Tibial artery (tissue), 4 donors: ENCODE results near the gene SGIP1.
"Not testable (repeated sequence)": the region's sequence is repeated elsewhere in the genome, so short reads cannot be mapped to it uniquely, and the experiment has no call there.

Experiments used
- DNase-seq, 2 donors: peaks; one replicate each; pipeline ENCODE4 v3.0.0-alpha.2; 2019
- H3K27ac ChIP-seq, 2 donors: fragments of 200-600 bp; sonication (generic) in 1 of 2; 1 replicate in 1 of 2; 2 replicates in 1 of 2; pipeline ENCODE4 v1.5.1; 2018 to 2019; ENCODE audit warnings: mild to moderate bottlenecking in 1 of 2
- H3K27me3 ChIP-seq, 2 donors: fragments of 200-600 bp; sonication (generic) in 1 of 2; one replicate each; pipeline versions ENCODE4 v1.5.1 to v1.6.0; 2016 to 2019
- H3K36me3 ChIP-seq, 3 donors: fragments of 200-600 bp; sonication (generic) in 2 of 3; one replicate each; pipeline ENCODE4 v1.5.1; 2016 to 2019; ENCODE audit warnings: mild to moderate bottlenecking in 2 of 3
- H3K4me1 ChIP-seq, 4 donors: fragments of 200-600 bp; sonication (generic) in 2 of 4; 1 replicate in 3 of 4; 2 replicates in 1 of 4; pipeline ENCODE4 v1.5.1; 2016 to 2019
- H3K4me3 ChIP-seq, 2 donors: fragments of 200-600 bp; sonication (generic) in 1 of 2; 1 replicate in 1 of 2; 2 replicates in 1 of 2; pipeline ENCODE4 v1.5.1; 2018 to 2019; ENCODE audit warnings: mild to moderate bottlenecking in 2 of 2
- H3K9me3 ChIP-seq, 3 donors: fragments of 200-600 bp; sonication (generic) in 1 of 3; one replicate each; pipeline ENCODE4 v1.5.1; 2016 to 2019
- CTCF ChIP-seq, 2 experiments: fragments of 200-600 bp in 1 of 2; fragments of 450-650 bp in 1 of 2; IDR thresholded peaks; one replicate each; pipeline ENCODE4 v1.5.1; 2017 to 2019; ENCODE audit warnings: antibody characterized with exemption in 2 of 2, mild to moderate bottlenecking in 1 of 2, moderate library complexity in 1 of 2
- intact Hi-C: fragments of 100-400 bp; cut with DNase I; formaldehyde crosslinking; loops from one replicate; pipeline ENCODE4 v1.15.0; 2023; ENCODE audit warnings: low total_unique reads

Gene SGIP1

GRCh38 chr1:66583021-66583420 lies 49.1 kb downstream of the SGIP1 start:
- DNase-seq: no peak
- Histone ChIP-seq H3K4me3 (no peak overlapping the region), H3K27me3 (no peaks in the 10 kb centered on the region), H3K4me1 (peaks cover 0 to 28% (median 6%) of the 10 kb centered on the region in 4 donors), H3K36me3 (no peaks in the 10 kb centered on the region), H3K27ac (no peak overlapping the region), H3K9me3 (no peaks in the 10 kb centered on the region)
- intact Hi-C loops: no loop called here
- TF ChIP-seq CTCF (IDR thresholded peaks at IDR 0.05): no peak

GRCh38 chr1:66585002-66585401 lies 51.0 kb downstream of the SGIP1 start:
- Histone ChIP-seq H3K36me3 (no peaks in the 10 kb centered on the region), H3K4me3 (no peak overlapping the region), H3K4me1 (peaks cover 0 to 26% (median 8%) of the 10 kb centered on the region in 4 donors), H3K9me3 (no peaks in the 10 kb centered on the region), H3K27me3 (no peaks in the 10 kb centered on the region), H3K27ac (no peak overlapping the region)
- no peak for DNase-seq
- intact Hi-C loops: no loop called here
- TF ChIP-seq CTCF (IDR thresholded peaks at IDR 0.05): no peak

GRCh38 chr1:66589326-66589725 lies 55.4 kb downstream of the SGIP1 start:
- intact Hi-C loops: no loop called here

GRCh38 chr1:66592106-66592507 lies 58.2 kb downstream of the SGIP1 start:
- H3K27me3 ChIP-seq, intact Hi-C loops, H3K9me3 ChIP-seq, DNase-seq, H3K4me3 ChIP-seq, H3K27ac ChIP-seq: not testable (repeated sequence)
- H3K4me1 ChIP-seq: peaks cover 0 to 13% (median 4%) of the 10 kb centered on the region in 4 donors
- peaks cover 0 to 11% (median 0%) of the 10 kb centered on the region in 3 donors for H3K36me3 ChIP-seq

More at GRCh38 chr1:66589326-66589725, 55.4 kb downstream of the SGIP1 start:
- no peak for TF ChIP-seq CTCF (IDR thresholded peaks at IDR 0.05)
- peaks cover 0 to 11% (median 0%) of the 10 kb centered on the region in 3 donors for H3K36me3 ChIP-seq
- no peaks in the 10 kb centered on the region for H3K27me3 ChIP-seq
- no peak overlapping the region for H3K4me3 ChIP-seq
- no peaks in the 10 kb centered on the region for H3K9me3 ChIP-seq
- no peak for DNase-seq
- peaks cover 0 to 28% (median 10%) of the 10 kb centered on the region in 4 donors for H3K4me1 ChIP-seq
- no peak overlapping the region for H3K27ac ChIP-seq

GRCh38 chr1:66596191-66596590 lies 62.2 kb downstream of the SGIP1 start:
- Histone ChIP-seq H3K27ac (no peak overlapping the region), H3K4me3 (no peak overlapping the region), H3K9me3 (no peaks in the 10 kb centered on the region), H3K36me3 (peaks cover 0 to 3% (median 0%) of the 10 kb centered on the region in 3 donors), H3K27me3 (no peaks in the 10 kb centered on the region), H3K4me1 (peaks cover 0 to 18% (median 9%) of the 10 kb centered on the region in 4 donors)
- TF ChIP-seq CTCF (IDR thresholded peaks at IDR 0.05): no peak
- DNase-seq: no peak
- intact Hi-C loops: no loop called here

- Histone ChIP-seq H3K27me3 (no peaks in the 10 kb centered on the region), H3K4me3 (no peak overlapping the region), H3K27ac (no peak overlapping the region), H3K36me3 (no peaks in the 10 kb centered on the region), H3K9me3 (no peaks in the 10 kb centered on the region), H3K4me1 (peaks cover 0 to 18% (median 9%) of the 10 kb centered on the region in 4 donors)
- TF ChIP-seq CTCF (IDR thresholded peaks at IDR 0.05): no peak
- intact Hi-C loops: no loop called here
- DNase-seq: no peak
Observed at GRCh38 chr1:66597500-66597899, 63.5 kb downstream of the SGIP1 start.
